Measurements from ENCODE around the gene VAMP8.
A peak's percentile ranks its signal among the peaks of the same experiment; 100 is the strongest.

- TF ChIP-seq POLR2A (IDR thresholded peaks at IDR 0.05) (no peak), CTCF (IDR thresholded peaks at IDR 0.05) (peak; percentile 83 to 95 (median 90))
Observed at GRCh38 chr2:85551698-85552678, 25.4 kb upstream of the VAMP8 start.

All from heart left ventricle (tissue), 13 donors.